LHCN-M2 (cell line): ENCODE results near the gene MAPK10. TPM values are rescaled to one million over a fixed set of nuclear protein-coding genes. Genes with fewer than 3 reads are reported as not detected.
"Not testable (repeated sequence)": the region's sequence is repeated elsewhere in the genome, so short reads cannot be mapped to it uniquely, and the experiment has no call there.

Experiments used
- DNase-seq: peaks from one replicate; pipeline ENCODE4 v3.0.0-alpha.2; 2012; ENCODE audit warnings: low read depth
- total RNA-seq: library from RNA; depleted of rRNA; stranded (reverse); fragments of >200 nt; gene quantifications from 2 replicates; pipeline ENCODE4 v1.2.3, GENCODE V29; 2014

Gene MAPK10
- total RNA-seq, 1 experiment from 2014 or later, result 4.4 TPM

DNA sequence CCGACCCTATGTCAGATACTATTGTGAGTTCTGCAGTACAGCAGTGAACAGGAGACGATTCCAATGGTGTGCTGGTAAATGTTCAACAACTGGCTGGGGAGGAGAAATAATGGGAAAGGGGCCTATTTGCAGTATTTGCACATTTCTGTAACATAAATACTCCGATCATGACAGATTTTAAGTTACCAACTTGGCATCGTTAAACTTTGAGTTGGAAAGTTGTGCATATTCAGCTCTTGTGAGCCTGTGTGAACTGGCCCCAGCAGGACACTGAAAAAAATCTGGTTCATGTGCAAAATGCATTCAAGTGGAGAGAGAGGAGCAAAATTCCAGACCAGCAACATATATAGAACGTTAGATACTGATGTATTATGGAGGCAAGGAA lies 175.0 kb downstream of the MAPK10 start:
- DNase-seq, result no peak

DNA sequence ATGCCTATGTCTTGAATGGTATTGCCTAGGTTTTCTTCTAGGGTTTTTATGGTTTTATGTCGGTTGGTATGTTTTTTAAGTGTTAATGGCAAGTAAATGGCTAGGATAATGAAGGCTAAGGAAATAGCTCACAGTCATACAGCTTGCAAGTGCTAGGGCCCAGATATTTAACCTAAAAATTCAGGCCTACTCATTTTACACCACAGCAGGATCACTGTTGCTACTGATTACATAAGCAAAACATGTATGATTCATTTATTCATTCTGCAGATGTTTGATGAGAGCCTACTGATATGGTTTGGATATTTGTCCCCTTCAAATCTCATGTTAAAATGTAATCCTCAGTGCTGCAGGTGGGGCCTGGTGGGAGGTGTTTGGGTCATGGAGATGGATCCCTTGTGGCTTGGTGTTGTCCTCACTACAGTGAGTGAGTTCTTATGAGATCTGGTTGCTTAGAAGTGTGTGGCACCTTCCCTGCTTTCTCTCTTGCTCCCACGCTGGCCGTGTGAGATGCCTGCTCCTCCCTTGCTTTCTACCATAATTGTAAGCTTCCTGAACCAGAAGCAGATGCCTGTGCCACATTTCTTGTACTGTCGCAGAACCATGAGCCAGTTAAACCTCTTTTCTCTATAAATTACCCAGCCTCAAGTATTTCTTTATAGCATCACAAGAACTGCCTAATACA lies 175.5 kb downstream of the MAPK10 start:
- DNase-seq, result no peak

DNA sequence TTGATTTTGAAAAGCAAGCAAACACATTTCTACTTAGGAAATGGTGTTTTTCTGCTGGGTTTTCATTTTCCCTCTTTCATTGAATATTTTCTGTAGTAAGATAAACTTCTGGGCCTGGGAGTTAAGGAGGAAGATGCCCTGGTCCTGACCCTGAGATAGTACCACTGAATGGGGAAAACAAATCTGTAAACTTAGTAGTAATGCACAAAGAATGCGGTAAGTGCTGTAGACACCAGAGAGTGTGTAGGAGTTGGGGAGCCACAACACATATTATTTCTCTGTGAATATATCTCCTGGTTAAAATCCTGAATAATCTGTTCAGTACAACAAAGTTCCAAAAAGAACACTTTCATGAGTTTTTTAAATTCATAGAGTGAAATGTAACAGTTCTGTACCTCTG lies 178.3 kb downstream of the MAPK10 start:
- peak; percentile 46 for DNase-seq

DNA sequence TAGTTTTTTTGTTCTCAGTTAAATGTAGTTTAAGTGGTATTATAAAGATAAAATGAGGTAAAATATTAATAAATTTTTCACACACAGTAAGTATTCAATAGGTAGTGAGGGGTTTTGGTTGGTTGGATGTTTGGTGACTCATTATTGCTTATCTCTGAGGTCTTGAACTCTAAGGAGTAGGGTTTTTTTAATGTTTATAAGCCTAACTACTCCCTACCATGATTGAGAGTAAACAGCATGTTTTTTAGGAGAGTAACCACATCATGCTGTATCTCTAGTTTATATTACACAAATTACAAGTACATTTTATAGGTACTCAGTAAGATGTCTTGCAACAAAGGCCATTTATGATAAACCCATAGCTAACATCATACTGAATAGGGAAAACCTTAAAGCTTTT lies 181.6 kb downstream of the MAPK10 start:
- no peak for DNase-seq

- no peak for DNase-seq
Measured at GRCh38 chr4:86174506-86174905, 185.3 kb downstream of the MAPK10 start.

GRCh38 chr4:86168335-86168734 lies 191.5 kb downstream of the MAPK10 start:
- not testable (repeated sequence) for DNase-seq

GRCh38 chr4:86160426-86160825 lies 199.4 kb downstream of the MAPK10 start:
- no peak for DNase-seq

DNA sequence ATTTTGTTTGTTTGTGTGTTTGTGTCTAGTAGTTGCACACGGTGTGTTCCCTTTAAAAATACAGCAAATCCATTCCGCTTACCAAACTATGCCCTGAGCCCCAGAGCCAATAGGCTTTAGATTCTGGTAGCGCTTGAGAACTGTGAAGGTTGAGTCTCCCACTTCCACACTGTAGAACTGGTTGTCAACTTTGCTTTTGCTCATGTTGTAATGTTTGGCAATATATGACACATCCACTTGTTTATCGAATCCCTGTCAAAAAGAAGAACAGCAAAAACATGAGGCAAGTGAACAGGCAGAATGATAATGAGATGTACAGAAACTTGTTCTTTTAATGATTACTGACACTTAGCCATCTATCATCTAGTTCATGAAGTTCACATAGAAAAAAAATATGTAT lies 200.6 kb downstream of the MAPK10 start:
- no peak for DNase-seq

DNA sequence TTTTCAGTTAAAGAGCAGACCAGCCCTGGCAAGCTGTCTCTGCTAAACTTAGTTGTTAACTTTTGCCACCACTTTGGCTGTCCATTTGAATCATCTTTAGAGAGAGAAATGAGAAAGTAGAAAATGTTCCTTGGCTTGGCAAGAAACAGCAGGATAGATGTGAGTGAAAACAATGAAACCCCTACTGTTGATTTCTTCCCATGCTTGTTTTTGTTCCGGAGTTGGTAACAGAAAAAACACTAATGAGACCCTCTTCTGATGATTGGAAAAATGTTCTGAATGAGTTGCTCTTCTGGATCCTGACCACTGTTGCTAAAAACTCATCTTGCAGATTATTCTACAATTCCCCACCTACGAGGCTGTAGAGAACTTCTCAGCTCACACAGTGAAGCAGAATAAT lies 203.3 kb downstream of the MAPK10 start:
- no peak for DNase-seq

GRCh38 chr4:86155766-86156165 lies 204.1 kb downstream of the MAPK10 start:
- DNase-seq, result peak; percentile 41

DNA sequence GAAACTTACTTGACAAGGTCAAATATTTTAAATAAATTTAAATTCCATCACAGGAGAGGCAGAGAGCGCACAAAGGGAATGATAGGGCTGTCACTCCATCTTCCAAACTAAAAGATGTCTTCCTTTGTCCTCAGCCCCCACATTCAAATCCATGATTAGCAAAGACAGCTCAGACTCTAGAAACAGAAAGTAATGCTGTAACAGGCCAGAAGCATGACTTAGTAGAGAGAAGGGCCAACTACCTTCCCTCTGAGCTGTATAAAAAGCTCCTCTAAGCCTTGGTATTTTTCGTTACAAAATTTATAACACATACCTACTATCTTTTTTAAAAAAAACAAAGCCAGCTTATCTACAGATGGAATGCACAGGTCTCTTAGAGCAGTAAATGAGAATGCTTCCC lies 207.4 kb downstream of the MAPK10 start:
- no peak for DNase-seq

DNA sequence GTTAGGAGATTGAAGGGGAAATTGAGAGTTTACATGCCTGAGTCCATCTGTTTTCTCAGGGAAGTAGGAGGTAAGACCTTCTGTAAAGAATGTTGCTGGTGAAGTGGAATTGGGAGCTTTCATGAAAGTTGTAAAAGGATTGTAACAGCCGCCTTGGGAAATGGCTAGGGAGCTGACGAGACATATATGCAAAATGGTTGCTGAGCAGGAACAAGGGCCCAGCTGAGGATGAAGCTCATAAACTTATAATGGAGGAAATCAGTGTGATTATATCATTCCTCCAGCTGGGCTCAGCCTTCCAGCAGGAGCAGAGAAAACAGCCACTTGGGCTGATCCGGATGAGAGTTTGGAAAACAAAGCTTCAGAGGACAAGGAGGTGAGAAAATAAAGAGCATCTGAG lies 208.7 kb downstream of the MAPK10 start:
- no peak for DNase-seq

DNA sequence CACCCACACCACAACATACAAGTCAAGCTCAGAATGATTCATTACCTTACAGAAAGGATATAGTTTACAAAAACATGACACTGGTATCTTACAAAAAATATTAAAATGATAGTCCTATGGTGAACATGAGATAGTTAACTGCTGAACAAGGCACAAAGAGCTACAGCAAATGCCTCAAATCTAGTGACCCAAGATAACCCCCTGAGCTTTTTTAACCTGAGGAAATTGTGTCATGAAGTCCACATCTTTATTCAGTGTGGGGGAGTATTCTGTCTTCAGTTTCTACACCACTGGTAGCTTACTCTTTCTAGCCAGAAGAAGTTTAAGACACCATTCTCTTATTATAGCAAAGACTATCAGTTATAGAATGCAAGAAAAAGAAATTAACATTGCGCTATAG lies 218.7 kb downstream of the MAPK10 start:
- no peak for DNase-seq

- no peak for DNase-seq
Measured at GRCh38 chr4:86132468-86132867, 227.4 kb downstream of the MAPK10 start.

- DNase-seq, result no peak
Measured at GRCh38 chr4:86131456-86131855, 228.4 kb downstream of the MAPK10 start.

DNA sequence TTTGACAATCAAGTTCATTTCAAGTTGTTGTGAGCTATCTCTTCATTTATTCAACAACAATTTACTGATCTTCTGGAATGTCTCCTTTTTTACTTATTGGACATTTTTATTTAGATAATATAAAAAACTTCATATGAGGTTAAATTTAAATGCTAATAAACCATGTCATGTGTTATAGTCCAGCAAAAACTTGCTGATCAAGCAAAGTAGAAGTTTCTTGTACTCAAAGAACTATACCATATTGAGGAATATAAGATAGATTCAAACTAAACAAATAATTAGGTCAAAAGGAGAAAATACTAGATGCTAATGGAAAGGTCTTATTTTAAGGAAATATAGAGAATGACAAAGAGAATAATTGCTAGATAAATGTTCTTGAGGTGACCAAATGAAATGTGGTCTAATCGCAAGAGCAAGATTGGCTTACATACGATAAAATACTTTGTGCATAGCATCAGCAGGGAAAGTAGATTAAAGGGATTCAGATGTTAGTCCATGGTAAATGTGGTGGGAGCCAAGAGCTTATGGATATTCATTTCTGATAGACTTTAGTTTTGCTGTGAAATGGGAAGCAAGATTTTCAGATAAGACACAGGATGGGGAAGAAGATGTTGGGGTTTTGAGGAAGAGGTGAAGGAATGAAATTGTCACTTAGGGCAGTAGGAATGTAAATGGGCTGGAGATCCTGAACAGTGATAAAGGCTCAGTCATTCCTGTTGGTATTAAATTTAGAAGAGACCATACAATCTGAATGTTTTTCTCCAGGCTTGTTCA lies 229.5 kb downstream of the MAPK10 start:
- DNase-seq, result no peak

DNA sequence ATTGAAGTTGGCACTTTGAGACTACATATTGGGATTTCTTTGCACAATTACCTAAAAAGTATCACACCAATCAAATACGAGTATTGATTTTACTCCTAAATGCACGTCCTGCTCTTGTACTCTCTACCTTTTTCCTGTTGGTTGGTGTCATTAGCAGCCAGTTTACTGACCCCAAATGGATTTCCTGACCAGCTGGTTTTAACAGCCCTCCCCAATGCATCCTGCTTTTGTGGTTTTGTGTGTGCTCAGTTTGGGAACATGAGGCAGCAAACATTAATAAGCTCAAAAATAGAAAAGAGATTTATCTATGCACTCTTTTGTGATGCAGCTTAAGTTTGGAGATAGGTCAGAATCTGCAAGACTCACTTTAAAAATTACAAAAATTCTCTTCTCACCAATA lies 230.3 kb downstream of the MAPK10 start:
- peak; percentile 29 for DNase-seq

DNA sequence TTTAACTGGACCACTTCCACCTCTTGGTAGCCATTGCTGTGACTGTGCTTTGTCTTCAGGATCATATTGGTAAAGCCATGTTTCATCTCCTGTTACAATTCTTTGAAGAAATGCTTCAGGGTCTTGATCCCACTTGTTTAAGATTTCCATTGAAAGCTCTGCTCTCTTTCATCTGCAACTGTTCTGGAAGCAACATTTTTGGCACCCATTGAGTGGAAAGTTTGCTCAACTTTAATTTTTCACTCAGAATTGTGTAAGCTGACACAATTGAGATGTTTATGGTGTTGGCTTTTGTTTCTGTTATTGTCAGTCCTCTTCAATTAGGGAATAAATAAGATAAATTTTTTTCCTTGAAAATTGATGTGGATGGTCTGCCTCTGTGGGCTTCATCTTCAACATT lies 237.4 kb downstream of the MAPK10 start:
- DNase-seq, result no peak

DNA sequence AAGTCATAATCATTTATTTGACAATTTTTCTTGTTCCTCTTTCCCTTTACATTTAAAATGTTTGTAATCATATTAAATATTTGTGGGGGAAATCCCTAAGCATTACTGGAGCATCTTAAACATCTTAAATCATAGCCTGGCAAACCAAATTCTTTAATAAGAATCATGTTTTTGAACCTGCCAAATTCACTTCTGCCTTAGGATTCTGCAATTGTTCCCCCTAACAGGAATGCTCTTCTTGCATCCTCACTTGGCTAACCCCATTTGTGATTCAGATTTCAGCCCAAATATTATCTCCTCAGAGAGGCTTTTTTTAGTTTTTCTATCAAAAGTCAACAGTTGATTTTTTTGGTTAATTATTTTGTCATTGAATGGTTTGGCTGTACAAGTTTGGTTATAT lies 241.1 kb downstream of the MAPK10 start:
- no peak for DNase-seq

GRCh38 chr4:86117705-86118302 lies 242.0 kb downstream of the MAPK10 start:
- peak; percentile 39 for DNase-seq

DNA sequence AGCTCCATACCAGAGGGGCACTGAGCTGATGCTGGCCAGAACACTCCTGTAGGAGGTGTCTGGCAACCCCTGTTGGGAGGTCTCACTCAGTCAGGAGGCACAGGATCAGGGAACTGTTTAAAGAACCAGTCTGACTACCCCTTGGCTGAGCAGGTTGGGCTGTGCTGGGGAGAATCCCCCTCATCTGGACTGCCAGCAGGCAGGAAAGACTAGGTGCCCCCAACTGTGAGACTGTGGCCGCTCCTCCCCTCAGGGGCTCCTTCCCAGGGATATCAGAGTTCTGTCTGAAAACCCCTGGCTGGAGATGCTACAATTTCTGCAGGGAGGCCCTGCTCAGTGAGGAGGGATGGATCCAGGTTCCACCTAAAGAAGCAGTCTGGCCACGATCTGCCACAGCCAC lies 245.3 kb downstream of the MAPK10 start:
- no peak for DNase-seq

- DNase-seq, result no peak
Measured at GRCh38 chr4:86108834-86109233, 251.0 kb downstream of the MAPK10 start.

GRCh38 chr4:86108137-86108536 lies 251.7 kb downstream of the MAPK10 start:
- peak; percentile 58 for DNase-seq
